ENCODE measurements around the gene ILK.

The ILK gene

GRCh38 chr11:6650104-6650503 lies 46.5 kb downstream of the ILK start:
- H3K9me3 ChIP-seq (ENCODE audit: control insufficient read depth, insufficient read depth, low read length) = no peaks in the 10 kb centered on the region
- peaks cover 3% of the 10 kb centered on the region; the same call in 1 of the 2 replicates for H3K4me1 ChIP-seq (ENCODE audit: control insufficient read depth, insufficient read depth, low read length)
- no peaks in the 10 kb centered on the region; the same call in 1 of the 2 replicates for H3K36me3 ChIP-seq (ENCODE audit: control insufficient read depth, insufficient read depth, low read length)
- no peak overlapping the region for H3K27ac ChIP-seq (ENCODE audit: low read length)
- no peak overlapping the region for H3K4me3 ChIP-seq (ENCODE audit: low read length)
- H3K27me3 ChIP-seq (ENCODE audit: control insufficient read depth, insufficient read depth, low read length) = peaks cover 5% of the 10 kb centered on the region
- DNase-seq (ENCODE audit: low read depth, low spot score) = no peak

DNA sequence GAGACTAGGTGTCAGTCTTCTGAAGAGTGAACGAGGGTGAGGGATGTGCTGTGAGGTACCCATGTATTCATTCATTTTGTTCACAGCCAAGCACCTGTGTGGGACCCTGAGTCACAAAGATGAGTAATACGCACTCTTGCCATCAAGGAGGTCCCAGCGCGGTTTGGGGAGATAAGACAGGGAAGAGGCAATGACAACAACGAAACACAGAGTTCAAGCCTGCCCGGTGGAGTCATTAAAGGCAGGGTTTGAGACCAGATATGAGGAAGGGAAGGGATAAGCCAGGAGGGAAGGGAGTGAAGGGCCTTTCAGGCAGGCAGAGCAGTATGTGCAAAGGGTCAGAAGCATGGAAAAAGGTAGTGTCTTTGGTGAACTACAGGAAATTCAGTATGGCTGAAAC lies 47.4 kb downstream of the ILK start:
- Histone ChIP-seq H3K27me3 (ENCODE audit: control insufficient read depth, insufficient read depth, low read length) (peaks cover 5% of the 10 kb centered on the region), H3K36me3 (ENCODE audit: control insufficient read depth, insufficient read depth, low read length) (no peaks in the 10 kb centered on the region; the same call in 1 of the 2 replicates), H3K4me3 (ENCODE audit: low read length) (no peak overlapping the region)

DNA sequence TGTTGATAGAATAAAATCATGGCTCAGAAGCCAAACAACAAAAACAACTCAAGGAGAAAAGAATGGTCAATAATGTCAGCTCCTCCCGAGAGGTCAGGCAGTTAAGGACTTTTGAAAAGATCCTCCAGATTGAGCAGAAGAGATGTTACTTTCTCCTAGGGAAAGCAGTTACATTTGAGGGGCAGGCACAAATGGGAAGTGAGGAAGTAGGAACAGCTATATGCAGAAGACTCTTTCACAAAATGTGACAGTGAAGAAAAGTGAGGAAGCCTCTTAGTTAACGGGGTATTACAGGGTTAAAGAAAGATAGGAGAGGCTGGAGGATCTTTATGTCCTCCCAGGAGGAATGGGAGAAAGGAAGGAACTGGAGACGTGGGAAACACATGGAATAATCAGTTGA lies 48.6 kb downstream of the ILK start:
- Histone ChIP-seq H3K36me3 (ENCODE audit: control insufficient read depth, insufficient read depth, low read length) (no peaks in the 10 kb centered on the region; the same call in 1 of the 2 replicates), H3K4me1 (ENCODE audit: control insufficient read depth, insufficient read depth, low read length) (peaks cover 4% of the 10 kb centered on the region; the same call in 1 of the 2 replicates), H3K9me3 (ENCODE audit: control insufficient read depth, insufficient read depth, low read length) (no peaks in the 10 kb centered on the region), H3K4me3 (ENCODE audit: low read length) (no peak overlapping the region), H3K27me3 (ENCODE audit: control insufficient read depth, insufficient read depth, low read length) (peaks cover 12% of the 10 kb centered on the region), H3K27ac (ENCODE audit: low read length) (no peak overlapping the region)
- no peak for DNase-seq (ENCODE audit: low read depth, low spot score)
- WGBS (ENCODE audit: insufficient coverage, insufficient read length) = no CpG with 5 or more reads among the region's 3 CpGs

More for the DNA sequence above, 47.4 kb downstream of the ILK start:
- DNase-seq (ENCODE audit: low read depth, low spot score) = no peak
- Histone ChIP-seq H3K9me3 (ENCODE audit: control insufficient read depth, insufficient read depth, low read length) (no peaks in the 10 kb centered on the region), H3K4me1 (ENCODE audit: control insufficient read depth, insufficient read depth, low read length) (peaks cover 4% of the 10 kb centered on the region; the same call in 1 of the 2 replicates), H3K27ac (ENCODE audit: low read length) (no peak overlapping the region)
- no CpG with 5 or more reads among the region's 6 CpGs for WGBS (ENCODE audit: insufficient coverage, insufficient read length)

- no peaks in the 10 kb centered on the region for H3K9me3 ChIP-seq (ENCODE audit: control insufficient read depth, insufficient read depth, low read length)
- no CpG with 5 or more reads among the region's 1 CpG for WGBS (ENCODE audit: insufficient coverage, insufficient read length)
- H3K4me3 ChIP-seq (ENCODE audit: low read length) = no peak overlapping the region
- H3K36me3 ChIP-seq (ENCODE audit: control insufficient read depth, insufficient read depth, low read length) = no peaks in the 10 kb centered on the region; the same call in 1 of the 2 replicates
- H3K4me1 ChIP-seq (ENCODE audit: control insufficient read depth, insufficient read depth, low read length) = peaks cover 4% of the 10 kb centered on the region; the same call in 1 of the 2 replicates
- no peak for DNase-seq (ENCODE audit: low read depth, low spot score)
- H3K27me3 ChIP-seq (ENCODE audit: control insufficient read depth, insufficient read depth, low read length) = peaks cover 12% of the 10 kb centered on the region
- no peak overlapping the region for H3K27ac ChIP-seq (ENCODE audit: low read length)
Observed at GRCh38 chr11:6653097-6653496, 49.5 kb downstream of the ILK start.

DNA sequence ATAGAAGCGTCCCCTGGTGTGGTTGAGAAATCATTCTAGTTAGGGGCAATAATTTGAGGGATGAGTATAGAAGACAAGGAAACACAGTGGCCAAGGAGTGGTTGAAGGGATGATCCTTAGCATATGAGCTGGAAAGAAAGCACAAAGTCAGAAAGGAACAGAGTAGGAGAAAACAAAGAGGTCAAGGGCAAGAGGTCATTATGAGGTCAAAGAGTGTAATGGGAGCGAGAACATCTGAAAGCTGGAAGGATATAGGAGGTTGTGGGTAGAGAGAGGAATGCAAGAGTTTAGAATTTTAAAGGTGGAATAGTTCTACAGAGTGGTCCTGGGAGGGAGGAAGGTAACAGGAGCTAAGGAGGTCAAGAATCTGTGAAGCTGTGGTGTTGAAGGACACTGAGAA lies 50.1 kb downstream of the ILK start:
- no peak for DNase-seq (ENCODE audit: low read depth, low spot score)
- no peak overlapping the region for H3K27ac ChIP-seq (ENCODE audit: low read length)
- no peaks in the 10 kb centered on the region; the same call in 1 of the 2 replicates for H3K36me3 ChIP-seq (ENCODE audit: control insufficient read depth, insufficient read depth, low read length)
- H3K27me3 ChIP-seq (ENCODE audit: control insufficient read depth, insufficient read depth, low read length) = peaks cover 12% of the 10 kb centered on the region
- H3K9me3 ChIP-seq (ENCODE audit: control insufficient read depth, insufficient read depth, low read length) = no peaks in the 10 kb centered on the region
- no peak overlapping the region for H3K4me3 ChIP-seq (ENCODE audit: low read length)
- WGBS (ENCODE audit: insufficient coverage, insufficient read length) = 100% methylated on average over 2 of the region's 2 CpGs
- H3K4me1 ChIP-seq (ENCODE audit: control insufficient read depth, insufficient read depth, low read length) = peaks cover 4% of the 10 kb centered on the region; the same call in 1 of the 2 replicates

DNA sequence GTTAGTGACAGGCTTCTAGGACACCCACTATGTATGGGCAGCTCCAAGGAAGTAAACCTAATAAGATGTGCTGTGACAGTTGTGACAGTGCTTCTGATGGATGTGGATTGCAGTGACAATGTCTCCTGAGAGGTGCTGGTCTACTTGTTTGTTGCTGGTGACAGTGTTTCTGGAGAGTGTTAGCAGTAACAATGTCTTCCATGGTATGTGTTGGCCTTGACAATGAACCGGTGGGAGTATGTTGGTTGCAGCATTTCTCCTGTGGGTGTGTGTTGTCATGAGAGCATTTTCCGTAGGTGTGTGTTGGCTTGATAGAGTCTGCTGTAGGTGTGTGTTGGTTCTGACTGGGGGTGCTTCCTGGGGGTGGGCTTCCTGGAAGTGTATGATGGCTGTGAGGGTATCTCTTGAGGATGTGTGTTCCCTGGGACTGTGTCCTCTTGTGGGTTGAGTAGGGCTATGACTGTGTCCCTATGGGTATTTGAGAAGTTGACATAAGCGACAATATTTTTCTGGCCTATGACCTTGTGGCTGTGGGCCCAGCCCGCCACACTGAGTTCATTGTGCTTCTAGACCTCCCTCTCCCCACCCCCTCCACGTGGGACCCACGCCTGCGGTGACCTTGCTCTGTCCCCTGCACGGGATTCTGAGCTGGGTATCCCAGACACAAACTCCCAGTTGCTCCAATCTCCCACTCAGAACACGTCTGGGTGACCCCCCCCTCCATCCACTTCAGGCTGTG lies 50.9 kb downstream of the ILK start:
- H3K36me3 ChIP-seq (ENCODE audit: control insufficient read depth, insufficient read depth, low read length) = no peaks in the 10 kb centered on the region; the same call in 1 of the 2 replicates
- DNase-seq (ENCODE audit: low read depth, low spot score) = no peak
- no CpG with 5 or more reads among the region's 9 CpGs for WGBS (ENCODE audit: insufficient coverage, insufficient read length)
- H3K27me3 ChIP-seq (ENCODE audit: control insufficient read depth, insufficient read depth, low read length) = peaks cover 12% of the 10 kb centered on the region
- H3K4me3 ChIP-seq (ENCODE audit: low read length) = no peak overlapping the region; the same call in 1 of the 2 replicates
- H3K4me1 ChIP-seq (ENCODE audit: control insufficient read depth, insufficient read depth, low read length) = peaks cover 4% of the 10 kb centered on the region; the same call in 1 of the 2 replicates
- no peaks in the 10 kb centered on the region for H3K9me3 ChIP-seq (ENCODE audit: control insufficient read depth, insufficient read depth, low read length)
- H3K27ac ChIP-seq (ENCODE audit: low read length) = no peak overlapping the region

DNA sequence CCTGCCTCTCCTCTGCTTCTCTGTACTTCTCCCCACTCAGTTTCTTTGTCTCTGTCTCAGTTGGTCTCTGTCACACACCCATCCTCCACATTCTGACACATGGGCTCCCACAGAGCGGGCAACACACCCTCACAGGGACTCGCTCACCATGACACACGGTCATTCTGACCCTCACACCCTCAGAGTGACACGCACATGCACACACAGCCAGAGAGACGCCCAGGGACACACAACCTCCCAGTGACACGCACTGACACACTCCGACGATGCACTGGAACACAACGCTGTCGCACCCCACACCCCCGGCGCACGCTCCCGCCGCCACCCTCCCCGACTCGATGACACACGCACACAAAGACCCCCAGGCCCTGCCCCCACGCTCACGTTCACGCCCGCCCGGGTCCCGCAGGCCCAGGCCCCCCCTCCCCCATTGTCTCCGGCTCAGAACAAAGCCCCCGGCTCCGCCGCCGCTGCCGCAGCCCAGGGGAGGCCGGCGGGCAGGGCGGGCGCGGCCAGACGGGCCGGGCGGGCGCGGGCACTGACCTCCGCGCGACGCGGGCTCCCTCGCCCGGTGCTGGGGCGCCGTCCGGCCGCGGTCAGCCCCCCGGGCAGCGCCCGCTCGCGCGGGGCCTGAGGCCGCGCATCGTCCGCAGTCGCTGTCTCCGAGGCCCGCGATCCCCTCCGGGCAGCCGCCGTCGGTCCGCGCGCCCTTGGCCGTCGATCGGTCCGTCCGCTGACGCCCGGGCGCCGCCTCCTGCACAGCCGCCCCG lies 51.6 kb downstream of the ILK start:
- peaks cover 4% of the 10 kb centered on the region; the same call in 1 of the 2 replicates for H3K4me1 ChIP-seq (ENCODE audit: control insufficient read depth, insufficient read depth, low read length)
- WGBS (ENCODE audit: insufficient coverage, insufficient read length) = no CpG with 5 or more reads among the region's 84 CpGs
- H3K4me3 ChIP-seq (ENCODE audit: low read length) = peak overlapping the region; percentile 84
- no peak for DNase-seq (ENCODE audit: low read depth, low spot score)
- no peak overlapping the region for H3K27ac ChIP-seq (ENCODE audit: low read length)
- no peaks in the 10 kb centered on the region for H3K9me3 ChIP-seq (ENCODE audit: control insufficient read depth, insufficient read depth, low read length)
- peaks cover 12% of the 10 kb centered on the region for H3K27me3 ChIP-seq (ENCODE audit: control insufficient read depth, insufficient read depth, low read length)
- H3K36me3 ChIP-seq (ENCODE audit: control insufficient read depth, insufficient read depth, low read length) = no peaks in the 10 kb centered on the region; the same call in 1 of the 2 replicates

GRCh38 chr11:6655790-6656583 lies 52.4 kb downstream of the ILK start, which contains the start of gene DCHS1:
DCHS1 (minus strand) TSS chr11:6655809; CDS start chr11:6641613, 14,196 bp downstream.
- H3K4me1 ChIP-seq (ENCODE audit: control insufficient read depth, insufficient read depth, low read length) = peaks cover 4% of the 10 kb centered on the region; the same call in 1 of the 2 replicates
- H3K36me3 ChIP-seq (ENCODE audit: control insufficient read depth, insufficient read depth, low read length) = no peaks in the 10 kb centered on the region; the same call in 1 of the 2 replicates
- no peak within 1 kb of the TSS for H3K27ac ChIP-seq (ENCODE audit: low read length)
- DNase-seq (ENCODE audit: low read depth, low spot score) = no peak
- H3K27me3 ChIP-seq (ENCODE audit: control insufficient read depth, insufficient read depth, low read length) = peaks cover 12% of the 10 kb centered on the region
- H3K4me3 ChIP-seq (ENCODE audit: low read length) = peak within 1 kb of the TSS; percentile 84
- WGBS (ENCODE audit: insufficient coverage, insufficient read length) = no CpG with 5 or more reads among the region's 56 CpGs
- no peaks in the 10 kb centered on the region for H3K9me3 ChIP-seq (ENCODE audit: control insufficient read depth, insufficient read depth, low read length)

DNA sequence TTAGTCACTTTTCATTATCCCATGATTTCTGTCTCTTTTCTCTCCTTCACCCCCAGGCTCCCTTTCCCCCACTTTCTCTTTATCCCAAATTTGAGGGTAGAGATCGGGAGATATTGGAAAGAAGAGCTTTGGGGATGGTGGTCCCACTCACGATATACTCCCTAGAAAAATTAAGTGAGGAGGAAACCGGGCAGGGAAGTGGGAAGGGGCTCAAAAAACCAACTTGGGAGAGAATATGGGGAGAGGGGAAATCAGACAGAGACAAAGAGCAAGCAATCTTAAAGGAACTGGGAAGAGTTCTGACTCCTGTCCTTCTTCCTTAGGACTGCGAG lies 53.0 kb downstream of the ILK start:
- Histone ChIP-seq H3K36me3 (ENCODE audit: control insufficient read depth, insufficient read depth, low read length) (no peaks in the 10 kb centered on the region; the same call in 1 of the 2 replicates), H3K27me3 (ENCODE audit: control insufficient read depth, insufficient read depth, low read length) (peaks cover 12% of the 10 kb centered on the region), H3K9me3 (ENCODE audit: control insufficient read depth, insufficient read depth, low read length) (no peaks in the 10 kb centered on the region), H3K4me1 (ENCODE audit: control insufficient read depth, insufficient read depth, low read length) (peaks cover 4% of the 10 kb centered on the region; the same call in 1 of the 2 replicates), H3K27ac (ENCODE audit: low read length) (no peak overlapping the region), H3K4me3 (ENCODE audit: low read length) (no peak overlapping the region; the same call in 1 of the 2 replicates)
- WGBS (ENCODE audit: insufficient coverage, insufficient read length) = no CpG with 5 or more reads among the region's 4 CpGs
- DNase-seq (ENCODE audit: low read depth, low spot score) = no peak

- no peak overlapping the region for H3K4me3 ChIP-seq (ENCODE audit: low read length)
- DNase-seq (ENCODE audit: low read depth, low spot score) = no peak
- H3K27ac ChIP-seq (ENCODE audit: low read length) = no peak overlapping the region
- no peaks in the 10 kb centered on the region; the same call in 1 of the 2 replicates for H3K36me3 ChIP-seq (ENCODE audit: control insufficient read depth, insufficient read depth, low read length)
- peaks cover 12% of the 10 kb centered on the region for H3K27me3 ChIP-seq (ENCODE audit: control insufficient read depth, insufficient read depth, low read length)
- WGBS (ENCODE audit: insufficient coverage, insufficient read length) = no CpG with 5 or more reads among the region's 5 CpGs
- peaks cover 4% of the 10 kb centered on the region; the same call in 1 of the 2 replicates for H3K4me1 ChIP-seq (ENCODE audit: control insufficient read depth, insufficient read depth, low read length)
- H3K9me3 ChIP-seq (ENCODE audit: control insufficient read depth, insufficient read depth, low read length) = no peaks in the 10 kb centered on the region
Observed at GRCh38 chr11:6656936-6657335, 53.4 kb downstream of the ILK start.
